Embryonic facial prominence (tissue), 1 donor: ENCODE measurements around the gene FAM131A.

ENCODE experiments used
- DNase-seq: peaks from one replicate; pipeline ENCODE4 v3.0.0-alpha.2; 2016; ENCODE audit errors: extremely low spot score

Gene FAM131A

DNA sequence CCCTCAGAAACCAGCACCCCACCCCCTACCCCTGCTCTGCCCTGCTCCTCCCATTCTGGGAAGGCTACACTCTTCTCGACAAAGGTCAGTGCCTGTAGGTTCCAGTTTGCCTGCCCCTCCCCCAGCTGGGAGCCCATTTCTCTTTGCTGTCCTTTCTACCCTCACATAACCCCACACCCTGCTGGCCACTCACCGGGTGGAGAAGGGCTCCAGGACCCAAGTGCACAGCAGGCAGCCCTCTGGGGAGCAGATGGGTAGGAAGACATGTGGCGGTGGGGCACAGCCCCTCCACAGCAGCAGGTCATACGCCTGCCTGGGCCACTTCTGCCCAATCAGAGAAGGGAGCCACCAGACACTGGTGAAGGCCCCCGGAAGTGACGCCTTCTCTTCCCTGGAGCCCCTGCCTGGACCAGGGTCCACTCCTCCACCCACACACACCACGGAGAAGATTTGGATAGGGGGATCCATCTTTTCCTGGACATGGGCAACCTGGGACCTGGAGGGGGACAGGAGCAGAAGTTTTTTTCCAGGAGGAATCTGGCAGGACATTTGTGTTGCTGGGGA, 40.6 kb downstream of the FAM131A start, which contains the start of gene THPO:
THPO (minus strand) TSS at position 326 of the 564 bp plus-strand sequence. CDS start 1,948 bp downstream, outside the sequence.
- DNase-seq = no peak

DNA sequence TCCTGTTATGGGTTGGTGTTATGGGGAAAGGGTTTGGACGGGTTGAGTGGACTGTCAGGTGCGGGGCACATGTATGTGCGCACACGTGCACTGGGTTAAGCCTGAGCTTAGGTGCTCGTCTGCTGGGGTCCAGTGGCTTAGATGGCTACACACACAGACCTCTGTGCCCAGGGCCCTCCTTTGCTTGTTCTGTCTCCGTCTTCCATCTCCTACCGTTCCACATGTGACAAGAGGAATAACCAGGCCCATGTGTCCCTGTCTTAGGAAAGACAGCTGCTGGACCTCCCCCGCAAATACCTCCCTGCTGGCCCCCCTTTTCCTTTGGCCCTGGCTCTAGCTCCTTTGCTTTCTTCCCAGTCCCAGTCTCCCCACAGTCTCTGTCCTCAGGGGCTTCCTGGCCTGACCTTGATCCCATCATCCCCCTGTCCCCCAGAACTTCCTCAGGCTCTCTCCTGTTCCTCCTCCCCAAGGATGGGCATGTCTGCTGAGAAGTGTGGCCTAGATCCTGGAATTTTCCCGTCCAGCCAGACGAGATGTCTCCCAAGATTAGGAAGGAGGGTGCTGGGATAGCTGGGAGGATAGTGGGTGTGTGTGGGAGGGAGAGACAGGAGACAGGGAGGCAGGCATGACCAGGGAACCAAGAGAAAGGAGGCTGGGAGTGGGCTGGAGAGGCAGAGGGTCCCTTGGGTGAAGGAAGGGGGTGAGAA, 41.4 kb downstream of the FAM131A start:
- DNase-seq = no peak

DNA sequence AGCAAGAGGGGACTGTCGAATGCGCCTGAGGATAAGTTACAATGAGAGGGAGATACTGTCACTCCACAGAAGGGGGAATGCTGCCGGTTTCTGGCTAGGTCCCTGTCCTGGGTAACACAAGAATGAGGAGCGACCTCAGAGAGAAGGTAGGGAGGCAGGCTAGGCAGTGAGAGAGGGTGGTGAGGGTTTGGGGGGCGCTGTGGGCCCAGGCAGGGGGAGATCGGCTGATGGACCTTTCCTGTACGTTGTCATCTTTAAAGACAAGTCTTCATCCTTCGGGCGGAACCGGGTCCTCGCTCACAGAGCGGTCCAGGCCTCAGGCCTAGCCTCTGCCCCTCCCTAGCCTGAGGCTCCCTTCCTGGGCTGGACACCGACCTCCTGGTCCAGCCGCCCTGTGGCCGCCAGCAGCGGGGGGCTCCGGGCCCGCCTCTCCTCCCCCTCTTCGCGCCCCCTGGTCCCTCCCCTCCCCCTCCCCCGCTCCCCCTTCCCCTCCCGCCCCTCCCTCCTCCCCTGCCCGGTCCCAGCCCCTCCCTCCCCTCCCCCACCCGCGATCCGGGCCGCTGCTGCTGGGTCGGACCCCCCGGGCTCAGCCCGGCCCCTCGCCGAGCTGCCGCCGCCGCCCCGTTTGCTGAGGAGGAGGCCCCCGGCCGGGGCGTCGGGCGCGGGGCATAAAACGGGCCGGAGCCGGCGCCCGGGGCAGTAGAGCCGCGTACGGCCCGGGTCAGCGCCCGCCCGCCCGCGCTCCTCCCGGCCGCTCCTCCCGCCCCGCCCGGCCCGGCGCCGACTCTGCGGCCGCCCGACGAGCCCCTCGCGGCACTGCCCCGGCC, 42.2 kb downstream of the FAM131A start, which contains the start of gene CHRD:
CHRD (plus strand) TSS at position 697 of the 827 bp plus-strand sequence. CDS start 265 bp downstream, outside the sequence.
- no peak for DNase-seq

DNA sequence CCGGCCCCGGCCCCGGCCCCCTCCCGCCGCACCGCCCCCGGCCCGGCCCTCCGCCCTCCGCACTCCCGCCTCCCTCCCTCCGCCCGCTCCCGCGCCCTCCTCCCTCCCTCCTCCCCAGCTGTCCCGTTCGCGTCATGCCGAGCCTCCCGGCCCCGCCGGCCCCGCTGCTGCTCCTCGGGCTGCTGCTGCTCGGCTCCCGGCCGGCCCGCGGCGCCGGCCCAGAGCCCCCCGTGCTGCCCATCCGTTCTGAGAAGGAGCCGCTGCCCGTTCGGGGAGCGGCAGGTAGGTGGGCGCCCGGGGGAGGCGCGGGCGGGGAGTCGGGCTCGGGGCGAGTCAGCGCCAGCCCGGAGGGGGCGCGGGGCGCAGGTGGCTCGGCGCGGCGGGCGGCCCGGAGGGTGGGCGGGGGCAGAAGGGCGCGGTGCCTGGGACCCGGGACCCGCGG, 42.8 kb downstream of the FAM131A start:
- no peak for DNase-seq

DNA sequence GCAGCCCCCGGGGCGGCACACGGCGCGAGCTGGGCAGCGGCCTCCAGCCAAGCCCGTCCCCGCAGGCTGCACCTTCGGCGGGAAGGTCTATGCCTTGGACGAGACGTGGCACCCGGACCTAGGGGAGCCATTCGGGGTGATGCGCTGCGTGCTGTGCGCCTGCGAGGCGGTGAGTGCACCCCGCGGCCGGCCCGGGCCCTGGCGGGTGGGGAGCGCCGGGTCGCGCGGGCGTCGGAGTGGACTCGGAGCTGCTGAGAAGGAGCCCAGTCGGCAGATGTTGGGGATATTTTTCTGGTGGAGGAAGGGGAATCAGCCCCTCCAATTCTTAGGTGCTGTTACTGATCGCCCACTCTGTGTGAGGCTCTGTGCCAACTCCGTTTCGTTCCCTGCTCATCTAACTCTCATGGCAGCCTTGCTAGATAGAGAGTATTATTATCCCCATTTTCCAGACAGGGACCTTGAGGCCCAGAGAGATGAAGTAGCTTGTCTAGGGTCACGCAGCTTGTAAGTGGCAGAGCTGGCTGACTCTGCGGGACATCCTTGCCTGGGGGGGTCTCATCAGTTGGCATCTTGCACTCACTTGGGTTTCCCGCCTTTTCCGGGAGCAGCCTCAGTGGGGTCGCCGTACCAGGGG, 43.3 kb downstream of the FAM131A start:
- no peak for DNase-seq

DNA sequence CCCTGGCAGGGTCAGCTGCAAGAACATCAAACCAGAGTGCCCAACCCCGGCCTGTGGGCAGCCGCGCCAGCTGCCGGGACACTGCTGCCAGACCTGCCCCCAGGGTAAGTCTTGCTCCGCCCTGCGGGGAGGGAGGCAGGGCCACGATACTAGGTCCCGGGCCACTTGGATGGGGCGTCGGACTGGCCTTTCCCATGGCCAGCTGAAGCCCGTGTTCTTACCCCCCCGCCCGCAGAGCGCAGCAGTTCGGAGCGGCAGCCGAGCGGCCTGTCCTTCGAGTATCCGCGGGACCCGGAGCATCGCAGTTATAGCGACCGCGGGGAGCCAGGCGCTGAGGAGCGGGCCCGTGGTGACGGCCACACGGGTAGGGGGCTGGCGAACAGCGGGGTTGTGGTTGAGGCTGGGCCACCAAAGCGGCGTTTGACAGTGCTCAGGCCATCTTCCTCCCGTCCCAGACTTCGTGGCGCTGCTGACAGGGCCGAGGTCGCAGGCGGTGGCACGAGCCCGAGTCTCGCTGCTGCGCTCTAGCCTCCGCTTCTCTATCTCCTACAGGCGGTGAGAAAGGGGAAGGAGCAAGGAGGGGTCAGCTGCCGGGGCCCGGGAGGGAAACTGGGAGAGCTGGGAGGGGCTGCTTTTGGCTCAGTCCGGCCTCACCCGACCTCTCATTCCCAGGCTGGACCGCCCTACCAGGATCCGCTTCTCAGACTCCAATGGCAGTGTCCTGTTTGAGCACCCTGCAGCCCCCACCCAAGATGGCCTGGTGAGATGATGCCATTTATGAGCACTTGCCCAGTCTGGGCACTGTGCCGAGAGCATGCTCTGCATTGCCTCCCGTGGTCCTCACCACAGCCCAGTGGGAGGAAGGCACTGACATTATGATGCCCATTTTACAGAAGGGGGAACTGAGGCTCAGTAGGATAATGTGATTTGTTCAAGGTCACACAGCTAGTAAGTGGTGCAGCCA, 44.1 kb downstream of the FAM131A start:
- DNase-seq = no peak

DNA sequence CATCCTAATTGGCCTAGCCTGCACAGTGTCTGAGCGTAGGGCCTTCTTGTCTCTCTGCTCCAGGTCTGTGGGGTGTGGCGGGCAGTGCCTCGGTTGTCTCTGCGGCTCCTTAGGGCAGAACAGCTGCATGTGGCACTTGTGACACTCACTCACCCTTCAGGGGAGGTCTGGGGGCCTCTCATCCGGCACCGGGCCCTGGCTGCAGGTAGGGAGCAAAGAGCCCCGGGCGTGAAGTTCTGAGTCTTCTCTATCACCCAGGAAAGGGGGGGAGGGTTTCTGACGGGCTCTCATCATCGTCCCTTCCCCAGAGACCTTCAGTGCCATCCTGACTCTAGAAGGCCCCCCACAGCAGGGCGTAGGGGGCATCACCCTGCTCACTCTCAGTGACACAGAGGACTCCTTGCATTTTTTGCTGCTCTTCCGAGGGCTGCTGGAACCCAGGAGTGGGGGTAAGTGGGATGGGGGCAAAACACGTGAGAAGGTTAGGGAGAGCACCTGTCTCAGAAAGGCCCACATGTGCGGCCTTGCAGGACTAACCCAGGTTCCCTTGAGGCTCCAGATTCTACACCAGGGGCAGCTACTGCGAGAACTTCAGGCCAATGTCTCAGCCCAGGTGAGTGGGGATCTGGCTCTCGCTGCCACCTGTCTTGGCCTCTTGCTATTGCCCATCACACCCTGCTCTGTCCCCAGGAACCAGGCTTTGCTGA, 45.1 kb downstream of the FAM131A start:
- DNase-seq = no peak

DNA sequence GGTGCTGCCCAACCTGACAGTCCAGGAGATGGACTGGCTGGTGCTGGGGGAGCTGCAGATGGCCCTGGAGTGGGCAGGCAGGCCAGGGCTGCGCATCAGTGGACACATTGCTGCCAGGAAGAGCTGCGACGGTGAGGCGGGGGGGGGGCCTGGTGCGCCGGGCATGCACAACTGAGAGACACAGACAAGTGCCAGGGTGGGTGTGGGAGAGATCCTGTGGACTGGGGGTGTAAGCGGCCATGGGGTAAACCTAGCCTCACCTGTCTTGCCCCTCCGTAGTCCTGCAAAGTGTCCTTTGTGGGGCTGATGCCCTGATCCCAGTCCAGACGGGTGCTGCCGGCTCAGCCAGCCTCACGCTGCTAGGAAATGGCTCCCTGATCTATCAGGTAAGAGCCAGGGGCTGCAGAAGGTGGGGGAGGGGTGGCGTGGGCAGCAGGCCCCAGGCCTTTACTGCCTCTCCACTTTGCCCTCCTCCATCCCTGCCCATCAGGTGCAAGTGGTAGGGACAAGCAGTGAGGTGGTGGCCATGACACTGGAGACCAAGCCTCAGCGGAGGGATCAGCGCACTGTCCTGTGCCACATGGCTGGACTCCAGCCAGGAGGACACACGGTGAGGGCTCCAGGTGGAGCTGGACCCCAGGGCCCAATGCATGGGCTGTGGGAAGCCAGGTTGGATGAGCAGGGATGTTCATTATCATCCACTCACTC, 45.8 kb downstream of the FAM131A start:
- no peak for DNase-seq

DNA sequence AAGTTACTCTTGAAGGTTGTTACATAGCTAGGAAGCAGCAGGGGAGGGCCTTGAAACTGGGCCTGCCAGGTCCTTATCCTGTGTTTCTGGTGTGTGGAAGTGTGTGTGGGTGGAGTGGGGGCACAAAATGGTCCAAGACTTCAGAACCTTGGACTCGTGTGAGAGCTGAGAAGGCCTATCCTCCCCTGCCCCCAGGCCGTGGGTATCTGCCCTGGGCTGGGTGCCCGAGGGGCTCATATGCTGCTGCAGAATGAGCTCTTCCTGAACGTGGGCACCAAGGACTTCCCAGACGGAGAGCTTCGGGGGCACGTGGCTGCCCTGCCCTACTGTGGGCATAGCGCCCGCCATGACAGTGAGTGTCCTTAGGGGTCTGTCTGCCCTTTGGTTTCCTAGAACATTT, 46.9 kb downstream of the FAM131A start:
- no peak for DNase-seq

DNA sequence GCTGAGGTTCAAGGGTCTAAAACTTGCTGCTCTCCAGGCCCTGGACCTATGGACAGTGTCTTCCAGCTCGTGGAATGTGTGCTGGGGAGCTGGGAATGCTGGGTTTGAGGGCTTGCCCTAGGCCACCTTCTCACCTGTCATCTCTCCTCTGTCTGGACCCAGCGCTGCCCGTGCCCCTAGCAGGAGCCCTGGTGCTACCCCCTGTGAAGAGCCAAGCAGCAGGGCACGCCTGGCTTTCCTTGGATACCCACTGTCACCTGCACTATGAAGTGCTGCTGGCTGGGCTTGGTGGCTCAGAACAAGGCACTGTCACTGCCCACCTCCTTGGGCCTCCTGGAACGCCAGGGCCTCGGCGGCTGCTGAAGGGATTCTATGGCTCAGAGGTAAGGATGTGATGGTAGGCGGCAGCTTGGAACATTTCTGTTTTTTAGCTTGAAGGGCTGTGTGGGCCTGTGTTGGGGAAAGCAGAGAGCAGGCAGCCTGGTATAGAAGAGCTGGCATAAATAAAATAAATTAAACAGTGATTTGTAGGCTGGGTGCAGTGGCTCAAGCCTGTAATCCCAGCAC, 47.5 kb downstream of the FAM131A start:
- no peak for DNase-seq

DNA sequence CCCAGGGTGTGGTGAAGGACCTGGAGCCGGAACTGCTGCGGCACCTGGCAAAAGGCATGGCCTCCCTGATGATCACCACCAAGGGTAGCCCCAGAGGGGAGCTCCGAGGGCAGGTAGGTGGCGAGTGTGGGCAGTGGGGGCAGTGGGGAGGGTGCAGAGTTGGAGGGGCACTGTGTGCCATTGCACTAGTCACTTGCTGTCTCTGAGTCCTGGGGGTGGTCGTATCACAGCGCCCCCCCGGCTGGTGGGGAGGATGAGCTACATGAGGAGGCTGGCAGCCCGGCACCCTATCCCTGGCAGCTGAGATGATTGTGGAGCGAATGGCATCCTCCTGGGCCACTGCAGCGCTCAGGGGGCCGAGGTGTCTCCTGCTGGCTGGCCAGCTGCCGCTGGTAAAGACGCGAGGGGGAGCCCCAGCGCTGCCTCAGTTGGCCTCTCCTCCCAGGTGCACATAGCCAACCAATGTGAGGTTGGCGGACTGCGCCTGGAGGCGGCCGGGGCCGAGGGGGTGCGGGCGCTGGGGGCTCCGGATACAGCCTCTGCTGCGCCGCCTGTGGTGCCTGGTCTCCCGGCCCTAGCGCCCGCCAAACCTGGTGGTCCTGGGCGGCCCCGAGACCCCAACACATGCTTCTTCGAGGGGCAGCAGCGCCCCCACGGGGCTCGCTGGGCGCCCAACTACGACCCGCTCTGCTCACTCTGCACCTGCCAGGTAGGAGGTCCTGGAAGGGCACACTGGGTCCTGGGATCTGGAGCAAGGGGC, 48.8 kb downstream of the FAM131A start:
- no peak for DNase-seq

DNA sequence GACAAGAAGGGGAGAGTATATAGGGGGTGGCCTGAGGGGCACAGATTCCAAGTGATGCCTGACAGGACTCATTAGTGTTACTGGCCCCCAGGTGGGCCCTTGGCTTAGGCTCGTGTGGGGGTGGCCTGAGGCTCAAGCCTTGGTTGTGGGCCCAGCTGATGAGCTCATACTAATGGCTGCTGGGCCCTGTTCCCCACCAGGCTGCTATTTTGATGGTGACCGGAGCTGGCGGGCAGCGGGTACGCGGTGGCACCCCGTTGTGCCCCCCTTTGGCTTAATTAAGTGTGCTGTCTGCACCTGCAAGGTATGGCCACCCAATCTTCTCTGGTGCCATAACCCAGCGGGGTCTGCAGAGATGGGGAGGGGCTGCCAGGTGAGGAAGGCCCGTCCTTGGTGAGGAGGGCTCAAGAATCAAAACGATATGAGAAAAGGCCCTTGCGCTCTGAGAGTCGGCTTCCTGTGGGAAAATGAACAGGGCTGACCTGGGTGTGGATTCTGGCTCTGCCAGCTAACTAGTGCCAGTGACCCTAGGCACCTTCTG, 49.8 kb downstream of the FAM131A start:
- no peak for DNase-seq

DNA sequence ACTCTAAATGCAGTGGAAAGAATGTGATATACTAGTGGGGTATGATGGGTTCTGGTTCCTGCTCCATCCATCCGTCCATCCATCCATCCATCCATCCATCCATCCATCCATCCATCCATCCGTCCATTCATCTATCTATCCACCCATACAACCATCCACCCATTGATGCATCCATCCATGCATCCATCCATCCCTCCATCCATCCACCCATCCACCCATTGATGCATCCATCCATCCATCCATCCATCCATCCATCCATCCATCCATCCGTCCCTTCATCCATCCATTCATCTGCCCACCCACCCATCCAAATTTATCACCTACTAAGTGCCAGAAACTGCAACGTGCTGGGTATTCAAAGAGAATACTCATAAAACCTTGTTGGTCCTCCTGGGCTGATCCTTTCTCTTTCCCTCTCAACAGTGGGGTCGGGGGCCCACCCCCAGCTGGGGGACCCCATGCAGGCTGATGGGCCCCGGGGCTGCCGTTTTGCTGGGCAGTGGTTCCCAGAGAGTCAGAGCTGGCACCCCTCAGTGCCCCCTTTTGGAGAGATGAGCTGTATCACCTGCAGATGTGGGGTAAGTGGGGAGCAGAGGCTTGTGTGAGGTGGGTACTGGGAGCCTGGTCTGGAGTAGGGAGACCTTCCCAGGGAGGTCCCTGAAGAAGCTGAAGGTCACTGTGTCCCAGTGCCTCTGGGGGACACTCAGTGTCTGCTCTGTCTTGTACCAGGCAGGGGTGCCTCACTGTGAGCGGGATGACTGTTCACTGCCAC, 51.0 kb downstream of the FAM131A start:
- DNase-seq = no peak

DNA sequence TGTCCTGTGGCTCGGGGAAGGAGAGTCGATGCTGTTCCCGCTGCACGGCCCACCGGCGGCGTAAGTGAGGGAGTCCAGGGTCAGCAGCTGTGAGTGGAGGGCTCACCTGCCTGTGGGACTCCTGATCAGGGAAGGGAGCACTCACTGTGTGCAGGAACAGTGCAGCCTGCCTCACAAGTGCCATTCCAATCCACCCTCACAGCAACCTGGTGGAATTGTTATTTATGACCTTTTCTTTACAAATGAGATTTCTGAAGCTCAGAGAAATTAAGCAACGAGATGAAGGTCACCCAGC, 51.5 kb downstream of the FAM131A start:
- no peak for DNase-seq

DNA sequence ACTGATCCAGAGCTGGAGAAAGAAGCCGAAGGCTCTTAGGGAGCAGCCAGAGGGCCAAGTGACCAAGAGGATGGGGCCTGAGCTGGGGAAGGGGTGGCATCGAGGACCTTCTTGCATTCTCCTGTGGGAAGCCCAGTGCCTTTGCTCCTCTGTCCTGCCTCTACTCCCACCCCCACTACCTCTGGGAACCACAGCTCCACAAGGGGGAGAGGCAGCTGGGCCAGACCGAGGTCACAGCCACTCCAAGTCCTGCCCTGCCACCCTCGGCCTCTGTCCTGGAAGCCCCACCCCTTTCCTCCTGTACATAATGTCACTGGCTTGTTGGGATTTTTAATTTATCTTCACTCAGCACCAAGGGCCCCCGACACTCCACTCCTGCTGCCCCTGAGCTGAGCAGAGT, 52.0 kb downstream of the FAM131A start:
- no peak for DNase-seq

DNA sequence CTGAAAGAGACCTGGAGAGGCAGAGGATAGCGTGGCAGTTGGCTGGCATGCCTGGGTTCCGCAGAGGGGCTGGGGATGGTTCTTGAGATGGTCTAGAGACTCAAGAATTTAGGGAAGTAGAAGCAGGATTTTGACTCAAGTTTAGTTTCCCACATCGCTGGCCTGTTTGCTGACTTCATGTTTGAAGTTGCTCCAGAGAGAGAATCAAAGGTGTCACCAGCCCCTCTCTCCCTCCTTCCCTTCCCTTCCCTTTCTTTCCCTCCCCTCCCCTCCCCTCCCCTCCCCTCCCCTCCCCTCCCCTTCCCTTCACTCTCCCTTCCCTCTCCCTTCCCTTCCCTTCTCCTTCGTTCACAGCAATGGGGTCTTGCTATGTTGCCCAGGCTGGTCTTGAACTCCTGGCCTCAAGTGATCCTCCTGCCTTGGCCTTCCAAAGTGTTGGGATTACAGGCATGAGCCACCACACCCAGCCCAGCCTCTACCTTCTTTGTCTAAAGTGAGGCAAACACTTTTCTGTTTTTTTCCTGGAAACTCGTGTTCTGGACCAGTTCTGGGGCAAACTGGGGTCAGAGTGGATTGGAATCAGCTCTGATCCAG, 52.6 kb downstream of the FAM131A start:
- no peak for DNase-seq

DNA sequence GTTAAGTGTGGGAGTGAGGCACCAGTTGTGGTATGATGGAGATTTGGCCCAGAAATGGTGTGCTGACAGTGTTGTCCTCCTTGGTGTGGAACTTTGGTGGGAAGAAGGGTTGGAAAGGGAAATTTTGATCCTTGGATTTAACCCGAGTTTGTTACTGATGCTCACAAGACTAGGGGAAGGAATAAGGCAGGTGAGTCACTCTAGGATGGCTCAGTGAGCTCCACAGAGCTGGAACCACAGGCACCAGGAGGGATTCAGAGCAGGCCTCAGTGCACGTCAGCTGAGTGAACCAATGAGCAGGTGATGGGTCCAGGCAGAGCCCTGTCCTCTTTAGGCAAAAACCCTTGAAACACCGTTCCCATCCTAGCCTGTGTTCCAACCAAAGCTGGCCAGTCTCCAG, 53.9 kb downstream of the FAM131A start:
- no peak for DNase-seq
